Measurements from ENCODE around the gene EPS8L3. TPM values are rescaled to one million over a fixed set of nuclear protein-coding genes. Genes with fewer than 3 reads are reported as not detected.

EPS8L3 gene
- total RNA-seq, 4 donors from 2014 or later, result 0.19 TPM; not detected in 3

- H3K9me3 ChIP-seq, result no peaks in the 10 kb centered on the region
- H3K27ac ChIP-seq, result peak overlapping the region; percentile 19 to 50 (median 30)
- intact Hi-C loops (cut with DNase I), result loop anchor here (2.0 kb wide), 1 partner anchor 208 kb away; the partner anchor contains the start of gene AHCYL1
- no peaks in the 10 kb centered on the region for H3K27me3 ChIP-seq
- TF ChIP-seq, protein P1, sequence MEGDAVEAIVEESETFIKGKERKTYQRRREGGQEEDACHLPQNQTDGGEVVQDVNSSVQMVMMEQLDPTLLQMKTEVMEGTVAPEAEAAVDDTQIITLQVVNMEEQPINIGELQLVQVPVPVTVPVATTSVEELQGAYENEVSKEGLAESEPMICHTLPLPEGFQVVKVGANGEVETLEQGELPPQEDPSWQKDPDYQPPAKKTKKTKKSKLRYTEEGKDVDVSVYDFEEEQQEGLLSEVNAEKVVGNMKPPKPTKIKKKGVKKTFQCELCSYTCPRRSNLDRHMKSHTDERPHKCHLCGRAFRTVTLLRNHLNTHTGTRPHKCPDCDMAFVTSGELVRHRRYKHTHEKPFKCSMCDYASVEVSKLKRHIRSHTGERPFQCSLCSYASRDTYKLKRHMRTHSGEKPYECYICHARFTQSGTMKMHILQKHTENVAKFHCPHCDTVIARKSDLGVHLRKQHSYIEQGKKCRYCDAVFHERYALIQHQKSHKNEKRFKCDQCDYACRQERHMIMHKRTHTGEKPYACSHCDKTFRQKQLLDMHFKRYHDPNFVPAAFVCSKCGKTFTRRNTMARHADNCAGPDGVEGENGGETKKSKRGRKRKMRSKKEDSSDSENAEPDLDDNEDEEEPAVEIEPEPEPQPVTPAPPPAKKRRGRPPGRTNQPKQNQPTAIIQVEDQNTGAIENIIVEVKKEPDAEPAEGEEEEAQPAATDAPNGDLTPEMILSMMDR (IDR thresholded peaks at IDR 0.05), result peak; percentile 96 to 99 (median 98)
- TF ChIP-seq POLR2A (IDR thresholded peaks at IDR 0.05), result no peak
- no peak overlapping the region for H3K4me3 ChIP-seq
- peak; percentile 20 for DNase-seq
- H3K4me1 ChIP-seq, result peaks cover 6 to 16% (median 9%) of the 10 kb centered on the region in 3 donors
- 0 to 27% methylated on average over 1 to 4 of the region's 4 CpGs for WGBS, 2 donors
- H3K36me3 ChIP-seq, result no peaks in the 10 kb centered on the region
These were observed 13.2 kb upstream of the EPS8L3 start for GRCh38 chr1:109776911-109777310.

DNA sequence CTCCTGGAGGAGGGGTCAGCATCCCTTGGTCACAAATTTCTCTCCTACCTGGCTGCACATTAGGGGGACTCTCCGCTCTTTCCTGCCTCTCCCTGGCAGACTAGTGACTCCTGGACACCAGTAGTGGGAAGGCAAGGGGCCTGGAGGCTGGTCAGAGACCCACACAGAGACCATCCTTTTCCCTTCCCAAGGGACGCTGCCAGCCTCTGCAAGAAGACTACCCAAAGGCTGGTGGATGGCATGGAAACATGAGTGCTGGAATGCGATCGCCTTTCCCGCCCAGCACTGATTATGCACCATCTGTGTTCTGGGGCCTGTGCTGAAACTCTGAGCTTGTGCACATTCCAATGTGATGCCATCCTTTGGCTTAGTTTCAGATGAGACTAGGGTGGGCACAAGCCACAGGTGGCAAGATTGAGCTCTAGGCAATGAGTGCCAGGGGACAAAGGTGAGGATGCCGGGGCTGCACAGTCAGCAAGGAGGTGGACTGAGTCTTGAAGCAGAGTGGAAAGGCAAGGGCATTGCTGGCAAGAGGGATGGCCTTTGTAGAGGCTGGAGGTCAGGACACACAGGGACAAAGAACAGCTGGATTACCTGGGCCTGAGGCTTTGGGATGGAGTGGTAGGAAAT is 12.6 kb upstream of the EPS8L3 start:
- Histone ChIP-seq H3K4me1 (peaks cover 6 to 16% (median 9%) of the 10 kb centered on the region in 3 donors), H3K27ac (no peak overlapping the region), H3K4me3 (no peak overlapping the region), H3K36me3 (no peaks in the 10 kb centered on the region), H3K9me3 (no peaks in the 10 kb centered on the region), H3K27me3 (no peaks in the 10 kb centered on the region)
- no peak for TF ChIP-seq POLR2A (IDR thresholded peaks at IDR 0.05)
- TF ChIP-seq, protein P1 (IDR thresholded peaks at IDR 0.05), result no peak
- intact Hi-C loops (cut with DNase I), result loop anchor here (2.0 kb wide), 1 partner anchor 208 kb away; the partner anchor contains the start of gene AHCYL1
- WGBS, 2 donors, result 67 to 82% methylated on average over 3 to 6 of the region's 6 CpGs
- DNase-seq, result no peak

GRCh38 chr1:109775398-109775797 is 11.7 kb upstream of the EPS8L3 start:
- no peaks in the 10 kb centered on the region for H3K9me3 ChIP-seq
- no peaks in the 10 kb centered on the region for H3K27me3 ChIP-seq
- H3K36me3 ChIP-seq, result no peaks in the 10 kb centered on the region
- TF ChIP-seq POLR2A (IDR thresholded peaks at IDR 0.05), result no peak
- TF ChIP-seq, protein P1 (IDR thresholded peaks at IDR 0.05), result no peak
- no peak for DNase-seq
- intact Hi-C loops (cut with DNase I), result no loop called here
- peaks cover 6 to 16% (median 9%) of the 10 kb centered on the region in 3 donors for H3K4me1 ChIP-seq
- no peak overlapping the region for H3K27ac ChIP-seq
- no peak overlapping the region for H3K4me3 ChIP-seq
- 36 to 57% methylated on average over 1 of the region's 1 CpG for WGBS, 2 donors

- DNase-seq, result no peak
- Histone ChIP-seq H3K4me3 (no peak overlapping the region), H3K27ac (no peak overlapping the region), H3K27me3 (no peaks in the 10 kb centered on the region), H3K4me1 (peaks cover 6 to 16% (median 9%) of the 10 kb centered on the region in 3 donors), H3K36me3 (no peaks in the 10 kb centered on the region), H3K9me3 (no peaks in the 10 kb centered on the region)
- WGBS, 2 donors, result 90% methylated on average over 2 of the region's 6 CpGs; no CpG with 5 or more reads in 1 of the 2 donors
- intact Hi-C loops (cut with DNase I), result loop anchor here (5.0 kb wide), 2 partner anchors 132 to 227 kb away; partner anchors contain the start of gene GNAI3
- no peak for TF ChIP-seq POLR2A (IDR thresholded peaks at IDR 0.05)
- TF ChIP-seq, protein P1 (IDR thresholded peaks at IDR 0.05), result peak in 1 of 6 experiments; percentile 78
These were observed 10.3 kb upstream of the EPS8L3 start for GRCh38 chr1:109773900-109774485.

All from esophagus squamous epithelium (tissue), 5 donors.